ENCODE results near the gene WFS1.

The WFS1 gene

DNA sequence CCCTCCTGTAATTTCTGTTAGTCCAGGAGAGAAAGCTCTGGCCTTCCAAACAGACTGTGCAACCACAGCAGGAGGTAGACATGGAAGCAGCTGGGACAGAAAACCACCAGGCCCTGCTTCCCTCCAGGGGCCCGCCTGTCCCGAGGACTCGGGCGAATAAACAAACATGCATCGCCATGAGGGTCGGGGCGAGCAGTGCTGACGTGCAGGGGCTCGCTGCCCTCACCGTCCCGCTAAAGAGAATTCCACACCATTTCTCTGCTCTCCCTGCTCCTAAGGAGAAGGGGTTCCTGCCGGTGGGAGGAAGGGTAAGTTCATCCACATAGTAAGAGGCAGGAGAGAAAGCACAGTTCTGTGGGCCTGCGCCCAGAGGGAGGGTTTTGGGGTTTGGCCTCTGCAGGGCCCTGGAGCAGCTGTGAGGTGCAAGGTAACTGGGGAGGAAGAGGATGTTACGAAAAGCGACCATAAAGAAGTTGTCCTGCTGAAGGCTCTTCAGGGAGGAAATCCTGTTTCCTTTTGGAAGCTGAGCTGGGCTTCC is 54.9 kb downstream of the WFS1 start:
- DNase-seq (ENCODE audit: extremely low read depth in 1 of 2, low read depth in 1 of 2): no peak

- DNase-seq (ENCODE audit: extremely low read depth in 1 of 2, low read depth in 1 of 2): no peak
Observed at GRCh38 chr4:6324999-6325787, 55.5 kb downstream of the WFS1 start.

- DNase-seq (ENCODE audit: extremely low read depth in 1 of 2, low read depth in 1 of 2): no peak
Observed at GRCh38 chr4:6325788-6326290, 56.2 kb downstream of the WFS1 start.

DNA sequence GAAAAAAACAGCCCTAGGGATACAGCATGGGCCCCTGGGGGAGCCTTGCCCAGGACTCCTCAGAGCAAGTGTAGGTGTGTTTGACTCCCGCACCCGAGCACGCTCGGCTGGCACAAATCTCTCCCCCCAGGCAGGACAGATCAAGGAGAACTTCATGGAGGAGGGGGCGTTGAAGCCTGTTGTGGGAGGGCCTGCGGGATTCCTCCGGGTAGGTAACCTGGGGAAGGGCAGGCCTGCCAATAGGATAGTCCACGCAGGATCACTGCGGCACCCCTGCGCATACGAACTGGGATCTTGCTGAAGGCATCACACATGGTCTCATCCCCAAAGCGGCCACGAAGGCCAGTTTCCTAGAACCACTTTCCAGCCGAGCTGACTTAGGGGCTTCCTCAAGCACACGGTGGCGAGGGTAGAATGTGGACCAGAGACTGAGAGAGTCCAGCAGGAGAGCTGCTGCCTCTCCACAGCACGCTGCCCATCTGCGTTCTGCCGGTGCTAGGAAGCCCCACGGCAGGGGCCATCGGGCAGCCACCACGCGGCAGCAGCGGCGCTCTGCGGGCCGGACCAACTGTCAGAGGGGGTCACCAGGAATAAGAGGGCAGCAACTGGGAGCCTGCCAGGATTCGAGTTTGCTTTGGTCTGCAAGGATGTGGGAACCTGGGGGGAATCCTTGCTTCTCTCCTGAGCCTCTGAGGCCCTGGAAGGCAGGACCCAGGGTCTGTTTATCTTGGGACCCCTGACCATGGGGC is 56.8 kb downstream of the WFS1 start:
- no peak for DNase-seq (ENCODE audit: extremely low read depth in 1 of 2, low read depth in 1 of 2)

DNA sequence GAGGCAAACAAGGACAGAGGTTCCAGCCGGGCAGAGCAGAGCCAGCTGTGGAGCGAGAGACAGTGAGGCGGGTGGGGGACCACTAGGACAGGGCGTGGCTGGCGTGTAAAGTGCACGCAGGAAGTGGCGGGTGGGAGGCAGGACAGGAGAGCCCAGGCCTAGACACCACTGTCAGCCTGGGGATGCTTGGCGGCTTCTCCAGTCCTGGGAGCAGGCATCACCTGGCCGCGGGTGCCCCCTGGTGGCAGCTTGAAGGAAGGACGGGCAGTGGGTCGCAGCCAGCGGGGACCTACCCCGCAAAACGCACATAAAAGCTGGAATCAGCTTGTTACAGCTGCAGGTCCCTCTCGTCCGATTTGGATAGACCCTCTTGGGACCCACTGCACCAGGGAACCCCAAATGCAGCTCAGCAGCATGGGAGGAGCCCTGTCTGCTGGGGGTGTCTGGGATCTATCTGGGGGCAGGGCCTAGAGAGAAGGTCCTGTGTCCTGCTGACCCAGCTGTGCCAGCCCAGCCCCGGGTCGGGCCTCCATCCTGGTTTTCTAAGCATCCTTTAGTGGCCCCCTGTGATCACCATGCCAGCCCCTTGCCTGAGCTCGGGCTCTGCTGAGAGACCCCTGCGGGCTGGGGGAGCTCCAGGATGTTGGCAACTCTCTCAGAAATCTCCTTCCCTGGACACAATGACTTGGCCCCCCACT is 57.7 kb downstream of the WFS1 start:
- DNase-seq (ENCODE audit: extremely low read depth in 1 of 2, low read depth in 1 of 2): peak; percentile 53 to 56

GRCh38 chr4:6328526-6328925 is 58.9 kb downstream of the WFS1 start:
- no peak for DNase-seq (ENCODE audit: extremely low read depth in 1 of 2, low read depth in 1 of 2)

GRCh38 chr4:6329478-6330383 is 60.1 kb downstream of the WFS1 start:
- no peak for DNase-seq (ENCODE audit: extremely low read depth in 1 of 2, low read depth in 1 of 2)

DNA sequence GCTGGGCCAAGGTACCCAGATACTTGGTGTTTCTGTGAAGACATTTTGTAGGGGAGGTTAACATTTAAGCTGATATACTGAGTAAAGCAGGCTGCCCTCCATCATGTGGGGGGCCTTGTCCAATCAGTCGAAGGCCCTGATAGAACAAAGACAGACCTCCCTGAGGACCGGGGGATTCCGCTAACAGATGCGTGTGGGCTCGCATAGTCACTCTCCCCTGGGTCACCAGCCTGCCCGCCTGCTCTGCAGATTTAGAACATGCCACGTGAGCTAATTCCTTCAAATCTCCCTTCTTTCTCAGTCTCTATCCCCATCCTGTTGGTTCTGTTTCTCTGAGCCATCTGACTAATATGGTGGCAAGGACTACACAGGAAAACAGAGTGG is 60.7 kb downstream of the WFS1 start:
- no peak for DNase-seq (ENCODE audit: extremely low read depth in 1 of 2, low read depth in 1 of 2)

- no peak for DNase-seq (ENCODE audit: extremely low read depth in 1 of 2, low read depth in 1 of 2)
Observed at GRCh38 chr4:6331018-6331417, 61.4 kb downstream of the WFS1 start.

- no peak for DNase-seq (ENCODE audit: extremely low read depth in 1 of 2, low read depth in 1 of 2)
Observed at GRCh38 chr4:6331468-6331867, 61.8 kb downstream of the WFS1 start.

DNA sequence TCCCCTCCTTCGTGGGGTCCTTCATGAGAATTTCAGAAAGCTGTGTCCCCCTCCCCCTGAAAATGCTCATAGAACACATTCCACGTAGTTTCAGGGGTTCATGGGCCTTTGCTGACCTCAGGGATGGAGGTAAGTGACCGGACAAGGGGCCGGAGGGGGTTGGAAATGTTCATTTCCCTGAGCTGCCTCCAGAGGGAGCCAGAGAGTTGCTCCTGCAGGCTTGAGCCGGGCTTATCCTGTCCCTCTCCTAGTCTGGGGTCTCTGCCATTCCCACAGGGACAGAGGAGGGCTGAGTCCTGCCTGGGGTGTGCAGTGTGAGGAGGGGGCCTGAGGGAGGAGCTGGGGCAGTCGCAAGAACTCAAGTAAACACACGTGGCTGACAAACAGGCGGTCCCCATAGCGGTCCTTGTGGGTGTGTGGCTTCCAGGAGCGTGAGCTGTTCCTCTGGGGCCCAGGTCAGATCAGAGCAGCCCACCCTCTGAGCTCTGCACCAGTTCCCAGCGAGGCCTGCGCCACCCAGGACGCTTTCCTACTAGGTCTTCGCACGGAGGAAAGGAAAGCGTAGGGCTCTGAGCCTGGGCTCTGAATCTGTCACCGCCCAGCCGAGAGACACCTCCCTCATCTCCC is 62.5 kb downstream of the WFS1 start:
- no peak for DNase-seq (ENCODE audit: extremely low read depth in 1 of 2, low read depth in 1 of 2)

DNA sequence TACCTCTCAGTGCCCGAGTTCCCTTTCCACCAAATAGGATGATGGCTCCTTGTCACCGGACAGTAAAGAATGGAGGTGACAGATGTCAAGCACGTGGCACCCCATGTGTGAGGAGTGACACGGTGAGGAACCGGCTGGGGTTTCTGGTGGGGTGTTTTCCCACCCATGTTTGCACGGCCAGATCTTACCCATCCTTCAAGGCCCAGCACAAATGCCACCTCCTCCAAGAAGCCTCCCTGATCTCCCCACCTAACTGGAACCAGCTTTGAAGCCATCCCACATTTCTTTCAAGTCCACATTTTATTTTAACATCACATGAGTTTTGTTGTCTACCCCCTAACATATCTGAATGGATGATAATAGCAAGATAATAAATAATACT is 63.0 kb downstream of the WFS1 start:
- DNase-seq (ENCODE audit: extremely low read depth in 1 of 2, low read depth in 1 of 2): no peak

- peak in 1 of 2 donors; percentile 26 for DNase-seq (ENCODE audit: extremely low read depth in 1 of 2, low read depth in 1 of 2)
Observed at GRCh38 chr4:6333301-6334202, 63.9 kb downstream of the WFS1 start.

DNA sequence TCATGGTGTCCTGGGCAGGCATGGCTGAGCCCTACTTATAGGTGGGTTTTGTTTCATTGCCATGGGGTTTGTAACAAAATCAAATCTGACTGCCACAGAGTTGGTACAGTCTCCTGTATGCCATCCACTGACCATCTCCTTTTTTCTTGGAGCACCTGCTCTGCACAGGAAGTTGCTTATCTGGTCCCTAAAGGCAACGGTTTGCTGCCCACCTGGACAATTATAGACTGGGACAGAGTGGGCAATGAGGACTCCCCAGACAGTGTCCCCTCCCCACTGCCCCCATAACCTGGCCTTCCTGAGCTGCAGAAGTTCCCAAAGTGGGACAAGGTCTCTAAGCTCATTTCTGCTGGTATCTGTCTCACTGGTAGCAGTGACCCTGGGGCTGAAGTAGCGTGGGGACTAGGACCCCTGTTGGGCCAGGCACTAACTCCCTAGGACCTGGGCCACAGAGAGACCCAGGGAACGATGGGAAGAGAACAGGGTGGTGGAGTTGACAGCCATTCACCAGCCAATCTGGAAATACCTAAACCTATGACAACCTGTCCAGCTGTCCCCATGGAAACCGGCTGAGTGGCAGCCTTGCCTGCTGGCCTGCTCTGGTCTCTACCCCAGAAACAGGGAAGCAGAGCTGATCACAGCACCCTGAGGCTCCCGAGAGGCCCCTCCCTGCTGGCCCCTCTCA is 64.7 kb downstream of the WFS1 start:
- DNase-seq (ENCODE audit: extremely low read depth in 1 of 2, low read depth in 1 of 2): no peak

- DNase-seq (ENCODE audit: extremely low read depth in 1 of 2, low read depth in 1 of 2): no peak
Observed at GRCh38 chr4:6335040-6335590, 65.5 kb downstream of the WFS1 start.

GRCh38 chr4:6336166-6336565 is 66.5 kb downstream of the WFS1 start:
- DNase-seq (ENCODE audit: extremely low read depth in 1 of 2, low read depth in 1 of 2): no peak

DNA sequence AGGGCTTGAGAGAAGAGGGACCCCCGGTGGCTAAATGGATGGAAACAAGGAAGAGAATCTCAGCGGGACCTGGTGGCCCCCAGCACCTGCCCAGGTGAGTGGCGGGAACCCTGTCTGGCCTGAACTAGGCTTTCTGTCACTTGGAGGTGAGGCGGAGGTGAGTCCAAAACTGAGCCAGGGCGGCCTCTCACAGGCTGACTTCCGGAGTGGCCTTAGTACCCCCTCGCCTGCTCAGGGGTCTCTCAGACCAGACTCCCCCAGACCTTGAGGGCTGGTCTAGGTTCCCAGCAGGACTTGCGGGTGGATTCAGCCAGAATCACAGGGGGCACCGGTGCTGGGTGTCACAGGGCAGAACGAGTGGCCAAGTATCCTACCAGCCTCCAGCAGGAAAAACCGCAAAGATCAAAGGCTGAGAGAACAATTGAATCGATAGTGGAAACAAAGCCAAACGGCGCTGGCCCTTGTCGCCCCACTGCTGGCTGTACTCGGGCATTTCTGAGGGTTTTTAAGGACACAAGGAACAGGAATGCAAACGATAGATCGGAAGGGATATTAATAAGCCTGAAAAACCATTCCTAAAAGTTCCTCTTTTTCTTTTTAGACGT is 67.8 kb downstream of the WFS1 start:
- no peak for DNase-seq (ENCODE audit: extremely low read depth in 1 of 2, low read depth in 1 of 2)

All from stimulated activated CD8-positive, alpha-beta memory T cell treated with anti-CD3 and anti-CD28 coated beads, Interleukin-7, amount 100 ng/mL, for 48 hours (primary cell).